HG03457 (cell line): ENCODE results near the gene MELTF.
"Not testable (repeated sequence)": the region's sequence is repeated elsewhere in the genome, so short reads cannot be mapped to it uniquely, and the experiment has no call there.

Experiments
- ATAC-seq: cut with Tn5 transposase; IDR thresholded peaks from one replicate; pipeline ENCODE4 v1.9.1; 2021; ENCODE audit warnings: moderate number of reproducible peaks; ENCODE audit not compliant: unreplicated experiment

The MELTF gene

GRCh38 chr3:197029511-197030167 lies at the start of gene MELTF:
Gene MELTF (minus strand): TSS chr3:197029817. CDS start chr3:197029702, 115 bp downstream.
- peak; percentile 58 for ATAC-seq

- ATAC-seq = no peak
Observed at GRCh38 chr3:197076415-197076814, 46.8 kb upstream of the MELTF start.

GRCh38 chr3:197068077-197068476 lies 38.5 kb upstream of the MELTF start:
- no peak for ATAC-seq

GRCh38 chr3:197064771-197065170 lies 35.2 kb upstream of the MELTF start:
- no peak for ATAC-seq

- ATAC-seq = no peak
Observed at GRCh38 chr3:197062446-197062845, 32.8 kb upstream of the MELTF start.

GRCh38 chr3:197051637-197052036 lies 22.0 kb upstream of the MELTF start:
- not testable (repeated sequence) for ATAC-seq

- no peak for ATAC-seq
Observed at GRCh38 chr3:197050511-197050910, 20.9 kb upstream of the MELTF start.

- no peak for ATAC-seq
Observed at GRCh38 chr3:197042539-197042938, 12.9 kb upstream of the MELTF start.

- no peak for ATAC-seq
Observed at GRCh38 chr3:197041875-197042488, 12.4 kb upstream of the MELTF start.

GRCh38 chr3:197040658-197041057 lies 11.0 kb upstream of the MELTF start:
- ATAC-seq = no peak

- no peak for ATAC-seq
Observed at GRCh38 chr3:197038679-197039462, 9.3 kb upstream of the MELTF start.

GRCh38 chr3:197035577-197035976 lies 6.0 kb upstream of the MELTF start:
- no peak for ATAC-seq

- not testable (repeated sequence) for ATAC-seq
Observed at GRCh38 chr3:197034778-197035177, 5.2 kb upstream of the MELTF start.

- ATAC-seq = not testable (repeated sequence)
Observed at GRCh38 chr3:197033764-197034163, 4.1 kb upstream of the MELTF start.

- no peak for ATAC-seq
Observed at GRCh38 chr3:197031315-197032285, 2.0 kb upstream of the MELTF start.

- ATAC-seq = no peak
Observed at GRCh38 chr3:197030379-197031314, 1.0 kb upstream of the MELTF start.

- no peak for ATAC-seq
Observed at GRCh38 chr3:197028728-197029510, 698 bp downstream of the MELTF start.

- ATAC-seq = no peak
Observed at GRCh38 chr3:197027896-197028727, 1.5 kb downstream of the MELTF start.
